CD4-positive, alpha-beta T cell treated with Interleukin-2 at 100 ng/mL for 4 hours (primary cell): ENCODE results near the gene PHF12.

Source experiments
- DNase-seq: peaks from one replicate; pipeline ENCODE4 v3.0.0-alpha.2; 2020; ENCODE audit warnings: low spot score

The PHF12 gene

GRCh38 chr17:28975031-28975430 is 23.7 kb upstream of the PHF12 start:
- no peak for DNase-seq

- no peak for DNase-seq
These were observed 23.1 kb upstream of the PHF12 start for GRCh38 chr17:28974451-28974850.

GRCh38 chr17:28973425-28973824 is 22.1 kb upstream of the PHF12 start:
- no peak for DNase-seq

GRCh38 chr17:28972437-28972836 is 21.1 kb upstream of the PHF12 start:
- DNase-seq: no peak

DNA sequence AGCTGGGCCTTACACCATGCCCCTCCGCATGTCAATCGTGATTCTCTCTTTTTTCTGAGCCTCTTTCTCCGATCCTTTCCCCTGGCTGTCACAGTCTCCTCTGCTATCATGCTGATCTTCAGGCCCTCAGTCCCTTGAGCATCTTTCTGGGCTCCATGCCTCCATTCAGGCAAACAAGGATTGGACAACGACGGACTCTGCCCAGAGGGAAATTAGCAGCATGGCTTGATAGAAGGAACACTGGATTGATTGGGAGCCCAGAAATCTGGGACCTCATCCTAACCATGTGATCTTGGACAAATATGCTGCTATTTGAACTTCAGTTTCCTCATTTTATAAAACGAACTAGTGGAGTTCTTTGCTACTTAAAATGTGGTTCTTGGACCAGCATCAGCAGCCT is 19.6 kb upstream of the PHF12 start:
- DNase-seq: no peak

DNA sequence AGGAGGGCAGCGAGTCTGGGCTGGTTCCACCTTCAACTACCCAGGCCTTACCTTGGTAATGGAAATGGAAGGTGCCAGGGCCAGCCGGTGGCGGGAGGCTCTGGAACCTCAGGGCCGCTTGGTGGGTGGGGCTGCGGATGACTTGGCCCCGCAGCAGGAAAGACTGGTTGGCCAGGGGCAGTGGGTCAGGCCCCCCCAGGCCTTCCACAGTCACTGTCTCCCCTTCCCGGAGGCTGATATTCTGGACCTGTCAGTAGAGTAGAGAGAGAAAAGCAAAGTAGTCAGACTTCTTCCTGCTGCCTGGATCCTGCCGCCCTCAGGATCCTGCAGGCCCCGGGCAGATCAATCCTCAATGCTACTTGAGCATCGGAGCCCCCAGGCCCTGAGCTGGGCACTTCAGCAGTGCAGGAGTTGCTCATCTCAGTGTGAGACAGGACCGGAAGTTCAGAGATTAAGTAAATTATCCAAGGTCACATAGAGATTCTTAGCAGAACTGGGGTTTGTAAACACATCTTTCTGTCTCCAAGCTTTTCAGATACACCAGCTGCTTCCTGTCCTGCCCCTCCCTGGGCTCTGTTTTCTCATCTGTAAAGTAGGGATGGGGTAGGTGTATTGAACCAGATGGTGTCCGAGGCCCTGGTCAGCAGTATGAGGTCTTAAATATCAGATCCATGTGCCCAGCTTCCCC is 18.5 kb upstream of the PHF12 start:
- no peak for DNase-seq

DNA sequence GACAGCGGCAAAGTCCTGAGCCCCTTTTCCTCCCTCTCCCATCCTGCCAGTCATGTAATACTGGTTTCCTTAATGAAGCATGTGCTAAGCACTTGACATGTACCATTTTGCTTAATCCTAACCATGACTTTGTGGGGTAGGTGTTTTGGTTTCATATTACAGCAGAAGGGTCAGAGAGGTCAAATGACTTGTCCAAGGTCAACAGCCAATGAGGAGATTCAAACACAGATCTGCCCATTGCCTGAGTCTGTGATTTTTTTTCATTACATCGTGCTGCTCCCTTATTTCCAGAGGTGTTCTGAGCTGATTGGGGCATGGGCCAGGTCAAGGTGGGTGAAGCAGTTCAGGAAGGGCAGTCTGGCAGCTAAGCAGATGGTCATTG is 17.6 kb upstream of the PHF12 start:
- DNase-seq: no peak

DNA sequence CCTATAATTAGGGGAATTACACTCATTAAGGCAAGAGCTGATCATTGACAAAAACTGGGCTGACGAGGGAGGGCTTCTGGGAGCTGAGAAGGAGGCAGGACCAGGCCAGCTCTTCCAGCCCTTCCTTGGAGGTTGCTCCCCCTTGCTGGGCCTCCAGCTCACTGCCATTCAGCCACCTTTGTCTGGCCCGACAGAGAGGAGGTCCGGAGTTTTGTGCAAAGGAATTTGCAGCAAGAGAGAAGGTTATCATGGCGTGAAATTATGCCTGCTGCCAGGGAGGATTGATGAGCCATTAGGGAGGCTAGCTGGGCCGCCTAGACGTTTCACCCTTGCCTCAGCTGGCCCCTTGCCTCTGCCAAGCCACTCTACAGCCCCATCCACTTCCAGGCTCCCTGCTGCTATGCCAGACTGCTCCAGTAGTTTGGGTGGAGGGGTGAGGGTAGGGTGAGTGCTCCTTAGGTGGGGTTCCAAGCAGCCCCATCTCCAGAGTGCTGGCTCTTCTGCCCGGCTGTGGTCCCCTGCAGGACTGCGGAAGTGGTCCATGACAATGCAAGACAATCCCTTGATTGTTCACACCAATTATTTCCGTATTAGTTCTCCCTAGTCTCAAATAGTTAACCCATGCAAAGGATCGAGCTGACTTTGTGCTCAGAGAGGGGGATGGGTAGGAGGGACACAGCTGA is 17.1 kb upstream of the PHF12 start:
- no peak for DNase-seq

DNA sequence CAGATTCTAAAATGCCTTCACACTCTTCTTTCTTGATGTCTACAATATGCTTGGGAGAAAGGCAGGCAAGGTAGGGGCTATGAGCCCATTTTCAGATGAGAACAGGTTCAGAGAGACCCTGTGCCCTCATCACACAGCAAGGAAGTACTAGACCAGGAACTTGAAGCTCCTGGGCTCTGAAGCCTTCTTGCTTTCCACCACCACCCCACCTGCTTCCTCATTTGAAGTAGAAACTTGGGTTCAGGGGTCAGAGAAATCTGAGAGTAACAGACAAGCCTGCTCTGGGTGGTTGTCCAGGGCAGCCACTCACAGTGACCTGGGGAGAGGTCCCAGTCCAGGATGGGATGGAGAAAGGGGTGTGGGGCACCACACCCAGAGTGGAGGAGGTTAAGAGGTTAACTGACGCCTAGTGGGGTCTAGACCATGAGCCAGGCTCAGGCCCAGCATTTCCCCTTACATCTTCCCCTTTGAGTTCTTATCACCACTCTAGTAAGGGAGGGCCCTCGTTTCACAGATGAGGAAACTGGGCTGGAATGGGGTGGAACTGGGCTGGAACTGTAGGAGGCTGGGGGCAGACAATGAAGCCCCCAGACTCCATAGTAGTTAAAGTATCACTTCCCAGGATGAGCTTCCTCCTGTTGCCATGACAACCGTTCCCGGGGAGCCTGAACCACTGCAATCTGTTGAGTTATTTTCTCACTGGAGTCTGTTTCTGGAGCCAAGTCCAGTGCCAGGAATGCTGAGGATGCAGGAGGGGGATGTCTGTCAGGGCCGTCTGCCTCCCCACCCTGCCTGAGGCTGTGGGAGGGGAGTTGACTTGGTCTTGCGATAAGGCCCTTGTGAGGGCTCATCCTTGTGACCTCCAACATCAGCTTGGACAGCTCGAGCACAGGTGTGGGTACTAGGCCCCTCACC is 16.2 kb upstream of the PHF12 start:
- DNase-seq: no peak

GRCh38 chr17:28963841-28964240 is 12.5 kb upstream of the PHF12 start:
- DNase-seq: no peak

DNA sequence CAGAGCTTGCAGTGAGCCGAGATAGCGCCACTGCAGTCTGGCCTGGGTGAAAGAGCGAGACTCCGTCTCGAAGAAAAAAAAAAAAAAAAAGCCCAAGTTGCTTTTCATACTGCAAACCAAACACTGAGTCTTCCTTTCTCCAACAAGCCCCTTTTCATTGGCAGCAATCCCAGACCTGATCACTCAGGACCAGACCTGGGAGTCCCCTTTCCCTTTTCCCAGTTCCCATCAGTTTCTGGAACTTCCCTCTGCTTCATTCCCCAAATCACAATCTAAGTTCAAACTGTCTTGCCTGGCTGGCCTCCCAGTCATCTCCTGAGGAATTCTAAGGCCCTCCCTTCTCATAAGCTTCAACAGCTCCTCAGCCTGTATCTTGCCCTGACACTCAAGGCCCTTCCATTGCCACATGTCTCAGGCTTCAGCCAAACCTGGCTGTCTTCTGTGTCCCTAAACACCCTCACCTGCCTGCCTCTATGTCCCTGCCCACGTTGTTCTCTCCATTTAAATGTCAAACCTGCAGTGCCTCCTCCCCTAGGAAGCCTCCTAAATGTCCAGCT is 11.8 kb upstream of the PHF12 start:
- DNase-seq: no peak

DNA sequence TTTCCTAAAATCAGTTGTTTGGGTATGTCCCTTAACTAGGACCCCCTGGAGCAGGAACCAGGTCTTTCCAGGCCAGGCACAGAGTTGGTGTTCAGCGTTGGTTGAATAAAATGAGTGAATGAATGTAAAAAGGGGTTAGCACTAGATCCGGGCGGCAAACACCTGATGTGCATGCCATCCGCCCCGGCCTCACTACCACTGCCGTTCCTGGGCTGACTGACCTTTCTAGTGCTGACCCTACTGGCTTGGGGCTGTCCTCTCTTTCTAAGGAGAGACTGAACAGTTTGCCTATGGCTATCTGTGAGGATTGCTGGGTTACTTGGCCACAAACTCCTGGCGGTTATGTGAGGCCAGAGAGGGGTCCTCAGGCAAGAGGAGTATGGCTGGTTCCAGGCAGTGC is 10.1 kb upstream of the PHF12 start:
- no peak for DNase-seq

GRCh38 chr17:28960256-28961061 is 9.1 kb upstream of the PHF12 start:
- no peak for DNase-seq

- DNase-seq: no peak
These were observed 8.2 kb upstream of the PHF12 start for GRCh38 chr17:28959471-28959871.

GRCh38 chr17:28958820-28959455 is 7.6 kb upstream of the PHF12 start:
- no peak for DNase-seq

DNA sequence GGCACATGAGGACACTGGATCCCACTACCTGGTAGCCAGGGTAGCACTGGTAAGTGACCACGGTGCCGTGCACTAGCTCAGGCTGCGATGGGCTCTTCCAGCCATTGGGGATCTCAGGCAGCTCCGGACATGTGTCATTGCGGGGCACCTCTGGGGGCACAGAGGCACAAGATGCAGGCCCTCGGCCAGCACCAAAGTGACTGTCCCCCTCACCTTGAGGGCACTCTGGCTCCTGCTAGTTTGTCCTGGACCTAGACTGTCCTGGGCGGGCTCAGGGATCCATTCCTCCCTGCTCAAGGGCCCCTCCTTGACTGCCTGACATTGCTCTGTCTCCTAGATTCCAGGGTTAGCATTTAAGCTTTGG is 6.7 kb upstream of the PHF12 start:
- no peak for DNase-seq

DNA sequence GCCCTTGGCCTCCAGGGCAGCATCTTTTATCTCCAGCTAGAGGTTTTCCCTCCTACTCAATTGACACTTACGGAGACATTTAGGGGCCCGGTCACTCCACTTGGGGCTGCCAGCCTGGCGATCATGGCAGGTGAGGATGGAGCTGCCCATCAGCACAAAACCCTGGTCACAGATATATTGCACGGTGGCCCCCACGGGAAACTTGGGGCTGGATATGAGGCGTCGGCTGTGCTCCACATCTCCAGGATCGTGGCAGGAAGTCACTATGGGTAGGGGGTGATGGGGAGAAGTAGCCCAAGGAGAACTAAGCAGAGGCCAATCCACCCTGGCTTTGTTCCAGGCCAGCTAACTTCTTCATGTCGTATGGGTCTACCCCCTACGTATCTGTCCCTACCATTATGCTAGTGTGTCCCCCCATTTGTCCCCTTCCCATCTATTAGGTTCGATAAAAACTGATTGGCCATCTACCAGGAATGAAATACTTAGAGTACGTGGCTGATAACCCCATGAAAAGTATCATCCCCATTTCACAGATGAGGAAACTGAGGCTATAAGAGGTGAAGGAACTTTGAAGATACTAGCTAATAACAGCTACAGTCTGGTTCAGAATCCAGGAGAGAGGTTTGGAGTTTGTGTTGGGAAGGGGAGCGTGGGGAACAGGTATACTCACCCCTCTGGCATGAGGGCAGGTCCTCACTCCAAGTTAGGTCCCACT is 6.1 kb upstream of the PHF12 start:
- no peak for DNase-seq

- DNase-seq: no peak
These were observed 5.5 kb upstream of the PHF12 start for GRCh38 chr17:28956861-28957260.

DNA sequence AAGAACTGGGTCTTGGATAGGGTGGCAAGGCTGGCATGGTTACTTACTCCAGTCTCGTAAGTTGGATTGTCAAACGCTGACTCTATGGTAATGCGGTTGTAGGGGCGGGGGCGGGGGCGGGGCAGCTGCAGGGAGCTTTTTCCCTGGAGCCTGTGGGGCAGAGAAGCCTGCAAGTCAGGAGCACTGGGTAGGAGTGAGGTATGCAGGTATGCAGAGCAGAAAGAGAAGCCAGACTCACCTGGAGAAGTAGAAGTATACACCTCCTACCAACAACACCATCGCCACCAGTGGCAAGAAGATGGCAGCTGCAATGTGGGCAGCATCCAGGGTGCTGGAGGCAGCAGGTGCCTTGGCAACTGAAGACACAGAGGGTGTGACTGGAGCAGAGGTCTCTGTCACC is 4.8 kb upstream of the PHF12 start:
- no peak for DNase-seq

- no peak for DNase-seq
These were observed 4.1 kb upstream of the PHF12 start for GRCh38 chr17:28955408-28955807.

GRCh38 chr17:28954886-28955285 is 3.6 kb upstream of the PHF12 start:
- DNase-seq: no peak
